GM18502 (cell line): ENCODE results near the gene ZNF578.
"Not testable (repeated sequence)": the region's sequence is repeated elsewhere in the genome, so short reads cannot be mapped to it uniquely, and the experiment has no call there.

ENCODE experiments used
- ATAC-seq: cut with Tn5 transposase; IDR thresholded peaks from one replicate; pipeline ENCODE4 v1.9.1; 2021; ENCODE audit warnings: mild to moderate bottlenecking; ENCODE audit not compliant: unreplicated experiment, poor library complexity

The ZNF578 gene

DNA sequence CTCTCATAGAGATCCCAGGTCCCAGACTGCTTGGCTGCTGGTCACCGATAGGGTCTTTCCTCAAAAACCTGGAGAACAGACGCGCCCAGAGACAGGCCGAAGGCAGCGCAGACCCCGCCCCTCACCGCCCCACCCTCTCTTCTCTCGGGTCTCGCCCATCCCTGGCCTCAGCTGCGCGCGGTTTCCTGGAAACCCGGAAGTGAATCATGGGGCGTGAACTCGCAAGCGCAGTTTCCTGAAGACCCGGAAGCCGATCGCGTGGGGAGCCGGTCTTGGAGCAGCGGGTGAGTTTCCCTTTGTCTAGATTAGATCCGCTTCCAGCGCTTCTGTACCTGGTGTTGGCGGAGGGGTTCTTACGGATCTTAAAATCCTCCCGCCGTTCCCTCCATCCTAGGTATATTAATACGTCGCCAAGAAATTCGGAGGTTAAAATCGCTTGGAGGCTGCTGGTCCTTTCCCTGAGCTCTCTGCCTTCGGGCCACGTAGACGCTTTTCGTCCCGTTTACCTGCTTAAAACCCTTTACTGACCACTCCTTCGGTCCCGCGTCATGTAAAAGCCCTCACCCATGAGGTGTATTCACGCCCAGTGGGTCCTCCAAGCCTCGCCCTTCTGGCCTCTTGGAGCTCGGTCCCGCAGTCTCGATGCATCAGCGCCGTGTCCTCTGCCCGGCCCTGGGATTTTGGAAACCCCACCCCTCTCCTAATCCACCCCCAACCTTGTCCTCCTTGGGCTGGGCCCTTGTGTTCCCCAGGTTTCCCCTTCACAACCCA lies at the start of gene ZNF578:
Gene ZNF578 (plus strand): TSS at position 230 of the 771 bp plus-strand sequence. CDS start 48,293 bp downstream, outside the sequence.
- no peak for ATAC-seq

DNA sequence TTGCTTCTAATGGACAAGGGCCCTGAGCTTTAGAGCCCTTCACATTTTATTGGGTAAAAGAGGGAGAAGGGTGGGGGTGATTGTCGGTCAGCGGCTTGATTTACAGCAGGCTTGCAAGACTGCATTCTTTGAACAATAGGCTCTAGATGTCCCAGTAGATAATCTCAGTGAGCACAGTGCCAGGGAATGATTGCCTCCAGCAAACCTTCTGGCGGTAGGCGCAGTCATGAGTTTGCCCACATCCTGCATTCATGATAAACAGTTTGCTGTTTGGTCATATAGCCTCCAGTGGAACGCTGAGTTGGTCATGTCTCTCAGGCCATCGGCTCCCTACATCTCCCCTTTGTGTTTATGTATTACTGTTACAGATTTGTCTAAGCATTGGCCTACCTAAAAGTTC lies 43.1 kb upstream of the ZNF578 start:
- ATAC-seq = no peak

DNA sequence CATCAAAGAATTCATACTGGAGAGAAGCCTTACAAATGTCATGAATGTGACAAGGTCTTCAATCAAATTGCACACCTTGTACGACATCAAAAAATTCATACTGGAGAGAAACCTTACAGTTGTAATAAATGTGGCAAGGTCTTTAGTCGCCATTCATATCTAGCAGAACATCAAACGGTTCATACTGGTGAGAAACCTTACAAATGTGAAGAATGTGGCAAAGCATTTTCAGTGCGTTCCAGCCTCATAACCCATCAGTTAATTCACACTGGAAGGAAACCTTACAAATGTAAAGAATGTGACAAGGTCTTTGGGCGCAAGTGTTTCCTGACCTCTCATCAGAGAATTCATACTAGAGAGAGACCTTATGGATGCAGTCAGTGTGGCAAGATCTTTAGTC lies 37.6 kb upstream of the ZNF578 start:
- no peak for ATAC-seq

- no peak for ATAC-seq
Observed at GRCh38 chr19:52428937-52429336, 24.4 kb upstream of the ZNF578 start, which contains the start of gene ZNF534. Gene ZNF534 (plus strand): TSS chr19:52429148. CDS start chr19:52431475, 2,327 bp downstream.

DNA sequence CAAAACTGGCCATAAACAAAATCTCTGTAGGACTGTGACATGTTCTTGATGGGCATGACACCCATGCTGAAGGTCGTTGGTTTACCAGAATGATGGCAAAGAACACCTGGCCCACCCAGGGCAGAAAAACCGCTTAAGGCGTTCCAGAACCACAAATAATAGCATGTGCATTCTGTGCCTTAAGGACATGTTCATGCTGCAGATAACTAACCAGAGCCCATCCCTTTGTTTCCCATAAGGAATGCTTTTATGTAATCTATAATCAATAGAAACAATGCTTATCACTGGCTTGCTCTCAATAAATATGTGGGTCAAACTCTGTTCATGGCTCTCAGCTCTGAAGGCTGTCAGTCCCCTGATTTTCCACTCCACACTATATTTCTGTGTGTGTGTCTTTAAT lies 11.2 kb upstream of the ZNF578 start:
- no peak for ATAC-seq

GRCh38 chr19:52444506-52444905 lies 8.8 kb upstream of the ZNF578 start:
- ATAC-seq = no peak

- no peak for ATAC-seq
Observed at GRCh38 chr19:52451241-52451640, 2.1 kb upstream of the ZNF578 start.

DNA sequence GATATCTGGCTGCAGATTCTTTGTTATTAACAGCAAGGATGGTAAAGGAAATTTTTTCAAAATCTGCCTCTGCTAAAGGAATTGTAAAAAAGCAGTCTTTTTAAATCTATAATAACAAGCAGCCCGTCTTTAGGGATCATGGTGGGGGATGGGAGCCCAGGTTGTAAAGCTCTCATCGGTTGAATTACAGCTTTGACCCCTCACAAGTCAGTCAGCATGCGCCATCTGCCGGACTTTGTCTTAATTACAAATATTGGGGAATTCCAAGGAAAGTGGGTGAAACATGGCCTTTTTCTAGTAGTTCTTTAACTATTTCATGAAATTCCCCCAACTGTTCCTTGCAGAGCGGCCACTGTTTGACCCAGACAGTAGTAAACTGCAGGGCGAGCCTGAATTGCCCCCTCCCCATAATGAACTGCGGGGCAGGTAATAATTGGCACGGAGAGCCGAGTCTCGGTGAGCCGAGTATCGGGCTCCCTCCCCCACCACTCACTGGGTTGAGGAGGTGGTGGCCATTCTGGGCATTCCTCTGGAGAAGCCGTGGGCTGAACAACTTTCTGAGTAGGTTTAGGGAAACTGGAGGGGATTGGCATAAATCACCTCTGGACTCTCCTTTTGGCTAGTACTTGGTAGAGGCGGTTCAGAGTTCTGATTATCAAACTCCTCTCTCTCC lies 11.6 kb downstream of the ZNF578 start:
- no peak for ATAC-seq

- no peak for ATAC-seq
Observed at GRCh38 chr19:52473655-52474350, 20.4 kb downstream of the ZNF578 start.

DNA sequence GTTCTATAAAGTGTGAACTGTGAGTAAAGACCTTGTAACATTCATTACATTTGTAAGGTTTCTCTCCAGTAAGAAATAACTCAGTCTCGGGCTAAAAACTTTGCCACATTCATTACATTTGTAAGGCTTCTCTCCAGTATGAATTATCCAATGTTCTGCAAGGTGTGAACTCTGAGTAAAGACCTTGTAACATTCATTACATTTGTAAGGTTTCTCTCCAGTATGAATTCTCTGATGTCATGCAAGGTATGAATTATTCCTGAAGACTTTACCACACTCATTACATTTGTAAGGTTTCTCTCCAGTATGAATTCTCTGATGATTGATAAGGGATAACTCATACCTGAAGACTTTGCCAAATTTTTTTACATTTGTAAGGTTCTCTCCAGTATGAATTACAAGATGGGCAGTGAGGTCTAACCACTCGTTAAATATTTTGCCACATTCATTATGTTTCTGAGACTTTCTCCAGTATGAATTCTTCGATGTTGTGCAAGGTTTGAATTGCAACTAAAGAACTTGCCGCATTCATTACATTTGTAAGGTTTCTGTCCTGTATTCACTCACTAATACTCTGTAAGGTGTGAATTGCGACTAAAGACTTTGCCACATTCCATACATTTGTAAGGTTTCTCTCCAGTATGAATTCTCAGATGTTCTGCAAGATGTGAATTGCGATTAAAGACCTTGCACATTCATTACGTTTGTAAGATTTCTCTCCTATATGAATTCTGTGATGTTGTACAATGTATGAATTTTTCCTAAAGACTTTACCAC lies 21.2 kb downstream of the ZNF578 start:
- no peak for ATAC-seq

GRCh38 chr19:52484111-52484743 lies 30.9 kb downstream of the ZNF578 start:
- not testable (repeated sequence) for ATAC-seq

GRCh38 chr19:52485064-52485463 lies 31.7 kb downstream of the ZNF578 start:
- not testable (repeated sequence) for ATAC-seq

DNA sequence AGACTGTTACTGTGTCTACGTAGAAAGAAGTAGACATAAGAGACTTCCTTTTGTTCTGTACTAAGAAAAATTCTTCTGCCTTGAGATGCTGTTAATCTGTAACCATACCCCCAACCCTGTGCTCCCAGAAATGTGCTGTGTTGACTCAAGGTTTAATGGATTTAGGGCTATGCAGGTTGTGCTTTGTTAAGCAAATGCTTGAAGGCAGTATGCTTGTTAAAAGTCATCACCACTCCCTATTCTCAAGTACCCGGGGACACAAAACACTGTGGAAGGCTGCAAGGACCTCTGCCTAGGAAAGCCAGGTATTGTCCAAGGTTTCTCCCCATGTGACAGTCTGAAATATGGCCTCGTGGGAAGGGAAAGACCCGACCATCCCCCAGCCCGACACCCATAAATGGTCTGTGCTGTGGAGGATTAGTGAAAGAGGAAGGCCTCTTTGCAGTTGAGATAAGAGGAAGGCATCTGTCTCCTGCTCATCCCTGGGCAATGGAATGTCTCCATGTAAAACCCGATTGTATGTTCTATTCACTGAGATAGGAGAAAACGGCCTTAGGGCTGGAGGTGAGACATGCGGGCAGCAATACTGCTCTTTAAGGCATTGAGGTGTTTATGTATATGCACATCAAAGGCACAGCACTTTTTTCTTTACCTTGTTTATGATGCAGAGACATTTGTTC lies 32.3 kb downstream of the ZNF578 start:
- ATAC-seq = not testable (repeated sequence)

DNA sequence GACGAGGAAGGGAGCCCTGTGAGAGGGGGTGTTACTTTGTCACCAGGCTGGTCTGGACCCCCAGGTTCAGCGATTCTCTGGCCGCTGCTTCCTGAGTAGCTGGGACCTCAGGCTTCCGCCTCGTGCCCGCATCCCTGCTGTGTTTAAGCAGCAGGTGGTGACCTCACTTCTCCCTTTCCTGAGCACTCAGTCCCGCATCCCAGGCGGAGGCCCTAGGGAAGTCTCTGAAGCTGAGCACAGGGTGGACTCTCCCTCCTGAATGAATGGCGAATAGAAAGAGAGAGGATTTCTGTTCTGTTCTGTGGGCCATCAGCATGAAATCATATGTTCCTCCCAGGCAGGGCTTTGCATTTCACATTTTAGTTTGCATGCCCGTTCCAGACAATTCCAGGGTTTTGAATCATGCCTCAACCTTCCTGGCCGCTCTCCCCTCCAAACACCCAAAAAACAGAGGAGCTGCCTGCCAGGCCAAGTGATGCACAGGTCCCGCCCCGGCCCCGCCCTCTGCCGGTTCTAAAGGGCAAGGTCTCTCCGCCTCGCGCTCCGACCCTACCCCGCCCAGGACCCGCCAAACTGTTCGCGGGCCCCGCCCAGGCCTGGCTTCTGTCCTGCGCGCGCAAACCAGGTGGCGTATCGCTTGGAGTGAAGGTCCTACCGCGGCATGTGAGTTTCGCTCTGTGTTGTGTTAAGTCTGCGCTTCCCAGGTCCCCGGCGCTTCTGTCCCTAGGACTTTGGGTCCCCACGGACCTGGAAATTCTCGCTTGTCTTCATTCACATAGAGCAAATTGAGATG lies 39.0 kb downstream of the ZNF578 start:
- no peak for ATAC-seq

GRCh38 chr19:52492994-52493470 lies 39.7 kb downstream of the ZNF578 start:
- ATAC-seq = no peak

- no peak for ATAC-seq
Observed at GRCh38 chr19:52494518-52494917, 41.2 kb downstream of the ZNF578 start.

- no peak for ATAC-seq
Observed at GRCh38 chr19:52498571-52498970, 45.2 kb downstream of the ZNF578 start.

GRCh38 chr19:52500474-52500873 lies 47.1 kb downstream of the ZNF578 start:
- ATAC-seq = not testable (repeated sequence)
